Measurements from ENCODE around the gene FASTK.

The FASTK gene, protein sequence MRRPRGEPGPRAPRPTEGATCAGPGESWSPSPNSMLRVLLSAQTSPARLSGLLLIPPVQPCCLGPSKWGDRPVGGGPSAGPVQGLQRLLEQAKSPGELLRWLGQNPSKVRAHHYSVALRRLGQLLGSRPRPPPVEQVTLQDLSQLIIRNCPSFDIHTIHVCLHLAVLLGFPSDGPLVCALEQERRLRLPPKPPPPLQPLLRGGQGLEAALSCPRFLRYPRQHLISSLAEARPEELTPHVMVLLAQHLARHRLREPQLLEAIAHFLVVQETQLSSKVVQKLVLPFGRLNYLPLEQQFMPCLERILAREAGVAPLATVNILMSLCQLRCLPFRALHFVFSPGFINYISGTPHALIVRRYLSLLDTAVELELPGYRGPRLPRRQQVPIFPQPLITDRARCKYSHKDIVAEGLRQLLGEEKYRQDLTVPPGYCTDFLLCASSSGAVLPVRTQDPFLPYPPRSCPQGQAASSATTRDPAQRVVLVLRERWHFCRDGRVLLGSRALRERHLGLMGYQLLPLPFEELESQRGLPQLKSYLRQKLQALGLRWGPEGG

DNA sequence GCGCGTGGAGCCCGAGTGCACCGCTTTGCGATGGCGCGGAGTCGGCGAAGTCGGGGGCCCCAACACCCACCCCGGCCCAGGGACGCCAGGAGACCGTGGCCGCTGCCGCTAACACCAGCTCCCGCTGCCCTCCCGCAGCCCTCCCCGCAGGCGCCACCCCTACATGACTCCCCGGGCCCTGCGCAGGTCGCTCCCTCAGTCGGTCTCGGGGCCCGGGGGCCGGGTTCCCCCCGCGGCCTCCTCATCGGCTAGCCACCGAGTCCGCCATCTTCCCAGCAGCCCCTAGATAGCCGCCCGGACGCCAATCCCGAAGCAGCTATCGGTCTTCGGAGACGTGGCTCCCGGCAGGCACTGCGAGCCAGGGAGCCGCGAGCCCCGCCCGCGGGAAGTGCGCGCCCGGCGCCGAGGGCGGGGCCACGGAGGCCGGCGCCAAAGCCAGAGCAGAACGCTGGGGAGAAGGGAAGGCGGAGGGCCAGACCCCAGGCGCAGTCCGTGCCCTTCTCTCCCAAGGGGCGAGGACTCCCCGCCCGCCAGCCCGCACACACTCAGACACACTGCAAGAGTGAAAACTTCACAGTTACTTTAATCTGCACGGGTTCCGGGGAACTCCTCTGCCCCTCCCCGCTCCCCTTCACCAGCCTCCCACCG is at the start of gene FASTK:
FASTK (minus strand) TSS at position 288 of the 648 bp plus-strand sequence; CDS start at position 245, 43 bp downstream.
- peak; percentile 87 for DNase-seq

DNA sequence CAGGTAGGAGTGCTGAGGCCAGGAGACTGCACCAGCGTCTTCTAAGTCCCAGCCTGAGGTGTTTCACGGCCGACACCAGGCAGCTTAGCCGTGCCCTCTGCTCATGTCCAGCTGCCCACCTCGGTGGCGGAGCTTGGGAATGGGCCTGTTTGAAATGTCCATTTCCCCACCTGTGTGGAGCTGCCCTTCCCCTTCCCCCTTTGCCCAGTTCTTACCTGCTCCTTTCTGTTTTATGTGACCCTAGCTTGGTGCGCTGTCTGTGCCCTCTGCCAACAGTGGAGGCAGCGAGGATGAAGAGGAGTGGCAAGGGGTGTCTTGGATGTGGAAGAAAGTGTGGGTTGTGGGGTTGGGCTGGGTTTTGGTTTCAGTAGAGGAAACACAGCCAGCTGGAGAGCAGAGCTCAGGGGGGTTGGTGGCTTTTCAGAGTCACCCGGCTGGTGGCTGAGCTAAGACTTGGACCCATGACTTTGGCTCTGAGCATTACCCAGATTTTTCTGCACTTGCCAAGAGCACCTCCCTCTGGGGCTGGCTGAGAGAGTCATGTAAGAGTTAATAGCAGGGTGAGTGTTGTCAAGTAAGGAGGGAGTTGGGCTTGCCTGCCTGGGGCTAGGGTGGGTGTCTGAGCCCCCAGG is 49.5 kb upstream of the FASTK start:
- no peak for DNase-seq

- no peak for DNase-seq
Measured at GRCh38 chr7:151129117-151129959, 48.7 kb upstream of the FASTK start.

DNA sequence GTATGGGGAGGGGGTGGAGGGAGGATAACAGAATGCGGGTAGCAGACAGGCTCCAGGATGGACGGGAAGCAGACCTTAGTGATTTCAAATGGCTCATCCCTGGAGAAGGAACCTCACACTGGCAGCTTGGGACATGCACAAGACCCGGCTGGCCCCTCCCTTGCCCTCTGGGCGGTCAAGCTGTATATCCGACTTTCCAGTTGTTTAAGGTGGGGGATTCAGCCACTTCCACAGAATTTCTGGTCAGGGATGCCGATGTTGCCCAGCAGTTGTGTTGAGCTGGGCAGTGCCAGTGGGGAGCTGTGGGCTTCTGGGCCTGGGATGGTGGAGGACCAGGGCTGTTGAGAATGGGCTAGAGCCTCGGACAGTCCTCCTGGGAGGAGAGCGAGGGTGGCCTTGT is 48.1 kb upstream of the FASTK start:
- no peak for DNase-seq

DNA sequence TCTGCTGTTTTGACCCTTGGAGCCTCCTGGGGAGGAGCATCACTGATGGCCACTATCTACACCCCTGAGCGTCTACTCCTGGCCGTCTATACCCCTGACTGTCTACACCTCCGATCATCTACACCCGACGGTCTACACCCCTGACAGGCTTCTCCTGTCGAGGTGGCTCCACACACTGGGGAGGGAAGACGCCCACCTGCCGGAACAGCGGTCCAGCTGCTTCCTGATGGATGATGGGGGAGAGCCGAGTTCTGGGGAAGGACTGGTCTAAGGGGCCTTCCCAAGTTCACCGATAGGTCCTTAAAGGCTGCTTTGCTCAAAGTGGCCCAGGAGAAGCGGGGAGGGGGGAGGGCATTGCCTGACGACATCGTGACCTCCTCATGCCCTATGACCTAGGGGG is 47.5 kb upstream of the FASTK start:
- DNase-seq = no peak

DNA sequence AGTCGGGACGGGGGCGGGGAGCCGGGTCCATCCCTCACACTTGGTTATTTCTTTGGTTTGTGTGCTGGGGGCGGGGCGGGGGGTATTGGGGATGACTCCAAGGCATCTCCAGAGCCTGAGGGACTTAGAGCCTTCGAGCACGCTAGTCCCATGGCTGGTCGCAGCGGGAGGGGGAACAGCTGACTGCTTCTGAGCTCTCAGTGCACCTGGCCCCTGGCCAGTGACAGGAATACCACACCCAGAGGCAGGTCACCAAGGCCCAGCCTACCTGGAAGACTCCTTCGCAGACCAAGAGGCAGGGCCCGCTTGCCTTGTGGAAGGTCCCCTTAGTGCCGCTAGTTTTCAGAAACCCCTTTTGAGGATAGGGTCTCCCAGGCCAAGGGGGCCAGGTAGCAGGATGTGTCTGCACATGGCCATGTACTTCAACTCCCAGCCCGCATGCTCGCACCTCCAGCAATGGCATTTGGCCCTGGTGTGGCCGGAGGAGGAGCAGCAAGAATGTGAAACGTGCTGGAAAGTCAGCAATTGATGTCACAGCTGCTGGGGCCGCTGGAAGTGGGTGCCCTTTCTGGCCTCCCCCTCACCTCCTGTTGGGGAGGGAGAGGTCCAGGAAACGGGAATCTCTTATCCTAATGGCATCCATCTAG is 46.0 kb upstream of the FASTK start:
- DNase-seq = no peak

GRCh38 chr7:151125846-151126481 is 45.4 kb upstream of the FASTK start:
- no peak for DNase-seq

GRCh38 chr7:151125470-151125845 is 44.8 kb upstream of the FASTK start:
- DNase-seq = no peak

DNA sequence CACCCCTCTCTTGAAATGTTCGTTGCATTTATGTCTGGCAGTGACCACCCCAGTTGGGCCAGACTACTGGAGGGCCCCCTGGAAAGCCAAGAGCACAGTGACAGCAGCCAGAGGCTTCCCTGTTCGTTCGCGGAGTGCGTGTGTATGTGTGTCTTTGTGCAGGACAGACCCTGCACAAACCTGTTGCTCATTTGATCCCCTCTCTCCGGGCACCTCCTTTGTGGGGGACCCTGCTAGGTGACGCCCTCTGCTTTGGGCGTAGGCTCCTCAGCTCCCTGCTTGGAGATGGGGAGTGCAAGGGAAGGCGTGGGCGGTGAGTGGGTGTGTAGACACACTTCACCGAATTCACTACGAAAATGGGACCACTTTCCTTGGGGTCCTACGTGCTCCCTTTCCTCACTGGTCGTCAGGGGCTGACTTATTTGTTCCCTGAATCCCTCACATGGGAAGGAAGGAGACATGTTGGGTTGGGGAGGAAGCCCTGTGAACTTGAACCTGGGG is 44.3 kb upstream of the FASTK start:
- no peak for DNase-seq

DNA sequence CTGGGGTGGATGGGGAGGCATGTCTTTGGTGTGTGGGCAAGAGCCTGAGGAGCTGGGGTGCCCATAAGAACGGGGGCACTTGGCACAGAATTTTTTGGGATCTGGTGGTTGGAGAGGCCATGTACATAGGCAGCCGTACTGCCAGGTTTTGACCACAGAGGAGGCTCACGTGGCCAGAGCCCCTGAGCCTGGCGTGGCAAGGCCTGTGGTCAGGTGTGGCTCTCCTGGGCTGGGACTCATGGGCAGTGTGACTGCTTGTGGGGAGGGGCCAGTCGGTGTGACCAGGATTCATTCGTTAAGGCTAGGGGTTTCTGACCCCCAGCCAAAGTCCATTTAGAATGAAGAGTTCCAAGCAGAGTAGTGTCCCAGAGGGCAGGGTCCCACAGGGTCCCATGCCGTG is 43.9 kb upstream of the FASTK start:
- DNase-seq = no peak

DNA sequence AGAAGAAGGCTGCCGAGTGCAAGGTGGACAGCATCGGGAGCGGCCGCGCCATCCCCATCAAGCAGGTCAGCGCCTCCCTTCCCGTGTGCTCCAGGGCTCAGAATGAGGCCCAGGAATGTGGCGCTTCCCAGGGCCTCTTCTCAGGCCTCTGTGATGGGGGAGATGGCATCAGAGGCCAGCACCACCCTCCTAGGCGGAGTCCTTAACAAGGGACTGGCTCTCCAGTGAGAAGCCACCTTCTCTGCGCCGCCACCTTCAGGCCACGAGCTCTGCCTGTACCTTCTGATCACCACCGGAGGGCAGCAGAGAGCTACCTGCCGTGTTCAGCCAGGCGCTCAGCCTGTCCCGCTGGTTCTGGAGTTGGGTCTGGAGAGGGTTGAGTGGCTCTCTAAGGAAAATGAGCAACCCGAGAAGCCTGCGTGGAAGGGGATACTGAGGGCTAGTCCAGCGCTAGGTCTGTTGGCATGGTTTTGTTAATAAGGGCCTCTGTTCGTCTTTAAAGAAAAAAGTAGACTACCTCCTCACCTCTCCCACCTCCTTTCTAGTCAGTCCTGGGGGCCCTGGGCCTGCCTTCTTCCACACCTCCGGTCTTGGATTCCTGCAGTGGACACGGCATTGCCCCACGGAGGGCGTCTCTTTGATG is 43.3 kb upstream of the FASTK start:
- peak; percentile 52 for DNase-seq

GRCh38 chr7:151123158-151123821 is 42.7 kb upstream of the FASTK start:
- no peak for DNase-seq

- DNase-seq = no peak
Measured at GRCh38 chr7:151122796-151123157, 42.2 kb upstream of the FASTK start.

DNA sequence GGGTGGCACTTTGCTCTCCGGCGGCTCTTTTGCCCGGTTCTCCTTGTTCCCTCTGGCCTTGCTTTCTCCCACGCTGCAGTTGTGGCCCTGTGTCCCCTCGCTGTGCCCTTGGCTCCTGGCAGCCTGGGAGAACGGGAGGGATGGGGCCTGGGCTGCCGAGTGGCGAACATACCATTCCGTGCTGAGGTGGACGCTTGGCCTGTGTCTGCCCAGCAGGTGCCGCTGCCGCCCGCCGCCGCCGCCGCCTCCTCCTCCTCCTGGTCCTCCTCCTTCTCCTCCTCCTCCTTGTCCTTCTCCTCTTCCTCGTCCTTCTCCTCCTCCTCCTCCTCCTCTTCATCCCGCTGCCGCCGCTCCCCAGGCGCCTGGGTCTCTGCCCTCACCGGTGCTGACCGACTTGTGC is 41.7 kb upstream of the FASTK start:
- no peak for DNase-seq

DNA sequence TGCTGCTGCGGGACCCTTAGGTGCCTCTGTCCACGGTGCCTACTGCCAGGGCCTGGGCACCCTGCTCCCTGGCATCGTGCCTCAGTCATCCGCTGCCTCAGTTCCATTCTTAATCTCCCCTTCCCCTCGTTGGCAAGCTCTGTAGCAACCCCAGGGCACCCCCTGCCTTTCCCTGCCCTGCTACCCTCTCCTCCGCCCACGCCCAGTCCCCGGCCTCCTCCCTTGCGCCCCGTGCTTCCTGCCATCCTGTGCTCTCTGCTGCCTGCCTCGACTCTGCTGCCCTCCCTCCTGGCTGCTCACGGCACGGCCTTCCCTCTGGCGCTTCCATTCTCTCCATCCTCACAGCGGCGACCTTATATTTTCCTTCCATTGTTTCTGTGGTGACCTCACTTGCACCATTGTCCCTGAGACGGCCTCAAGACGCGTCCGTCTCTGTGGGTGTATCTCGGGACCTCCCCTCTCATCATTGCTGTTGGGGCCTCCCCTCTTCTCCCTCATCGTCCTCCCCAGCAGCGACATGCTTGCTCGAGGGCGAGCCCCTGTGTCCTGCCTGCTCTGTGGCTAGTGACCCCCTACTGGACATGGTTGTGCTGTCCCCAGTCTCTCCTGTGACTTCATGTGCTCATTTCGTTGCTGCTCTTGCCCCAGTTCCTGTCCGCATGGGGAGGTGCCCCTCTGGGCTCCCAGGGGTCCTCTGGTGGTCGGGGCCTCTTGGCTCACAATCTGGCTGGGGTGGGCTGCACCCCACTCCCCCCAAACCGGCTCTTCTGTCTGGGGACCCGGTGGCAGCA is 41.0 kb upstream of the FASTK start:
- DNase-seq = no peak

GRCh38 chr7:151120896-151121295 is 40.3 kb upstream of the FASTK start:
- no peak for DNase-seq

- no peak for DNase-seq
Measured at GRCh38 chr7:151119902-151120301, 39.3 kb upstream of the FASTK start.

DNA sequence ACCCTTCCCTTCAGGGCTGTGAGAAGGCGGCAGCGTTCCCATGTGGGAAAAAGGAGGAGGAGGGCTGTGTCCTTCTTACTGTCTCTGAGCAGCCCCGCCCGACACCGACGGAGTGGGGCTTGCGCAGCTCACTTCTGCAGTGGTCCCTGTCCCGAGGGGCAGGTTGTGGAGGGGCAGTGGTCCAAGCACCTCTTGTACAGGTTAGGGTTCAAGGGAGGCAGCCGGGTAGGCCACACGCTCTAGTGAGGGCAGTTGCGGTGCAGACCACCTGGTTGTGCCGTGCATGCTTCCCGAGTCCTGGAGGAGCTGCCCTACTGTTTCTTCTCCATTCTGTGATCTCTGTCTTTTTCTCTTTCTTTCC is 38.4 kb upstream of the FASTK start:
- no peak for DNase-seq

DNA sequence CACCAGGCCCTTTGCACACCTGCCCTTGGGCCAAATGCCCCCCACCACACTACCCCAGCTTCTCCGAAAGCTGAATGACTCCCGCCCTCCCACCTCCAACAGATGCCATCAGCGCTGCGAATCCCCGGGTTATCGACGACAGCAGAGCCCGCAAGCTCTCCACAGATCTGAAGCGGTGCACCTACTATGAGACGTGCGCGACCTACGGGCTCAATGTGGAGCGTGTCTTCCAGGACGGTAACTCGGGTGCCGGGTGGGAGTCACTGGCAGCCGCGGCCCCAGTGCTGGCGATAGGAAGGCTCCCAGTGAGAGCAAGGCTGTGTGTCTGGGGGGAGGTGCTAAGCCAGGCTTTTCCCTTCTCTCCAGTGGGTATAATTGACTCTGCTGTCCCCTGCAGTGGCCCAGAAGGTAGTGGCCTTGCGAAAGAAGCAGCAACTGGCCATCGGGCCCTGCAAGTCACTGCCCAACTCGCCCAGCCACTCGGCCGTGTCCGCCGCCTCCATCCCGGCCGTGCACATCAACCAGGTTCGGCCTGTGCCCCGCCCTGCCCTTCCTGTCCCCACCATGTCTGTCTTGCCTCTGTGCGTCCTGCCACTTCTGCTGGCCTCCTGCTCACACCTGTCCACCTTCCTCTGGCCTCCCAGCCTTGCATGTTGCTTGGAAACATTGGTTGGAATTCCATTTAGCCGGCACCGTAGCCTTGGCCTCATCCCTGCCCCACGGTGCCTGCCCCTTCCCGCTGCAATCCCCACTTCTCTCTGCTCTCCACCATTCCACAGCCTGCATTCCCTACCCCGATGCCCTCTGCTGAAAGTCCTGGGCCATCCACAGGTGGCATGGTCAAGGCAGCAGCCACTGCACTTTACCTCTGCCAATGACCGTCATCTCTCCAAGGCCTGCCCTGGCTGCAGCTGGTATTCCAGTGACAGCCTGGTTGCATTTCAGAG is 37.8 kb upstream of the FASTK start:
- no peak for DNase-seq
